Measurements from ENCODE around the gene RNF145.
"Not testable (repeated sequence)": the region's sequence is repeated elsewhere in the genome, so short reads cannot be mapped to it uniquely, and the experiment has no call there.

RNF145 gene

GRCh38 chr5:159171274-159171673 is 38.1 kb downstream of the RNF145 start:
- Histone ChIP-seq H3K4me3 (ENCODE audit: low read length) (no peak overlapping the region), H3K9ac (ENCODE audit: low read depth, low read length) (no peak overlapping the region), H3K36me3 (ENCODE audit: insufficient read depth, low read length) (peaks cover 23% of the 10 kb centered on the region), H3K9me3 (replicated peaks; ENCODE audit: low read length) (no peaks in the 10 kb centered on the region), H3K4me1 (ENCODE audit: control insufficient read depth, insufficient read depth, low read length) (no peaks in the 10 kb centered on the region), H3K27me3 (ENCODE audit: control insufficient read depth, insufficient read depth, low read length) (no peaks in the 10 kb centered on the region), H3K4me2 (ENCODE audit: low read length) (no peak overlapping the region)

GRCh38 chr5:159170021-159170420 is 39.3 kb downstream of the RNF145 start:
- Histone ChIP-seq H3K27me3 (ENCODE audit: control insufficient read depth, insufficient read depth, low read length) (no peaks in the 10 kb centered on the region), H3K9ac (ENCODE audit: low read depth, low read length) (no peak overlapping the region), H3K36me3 (ENCODE audit: insufficient read depth, low read length) (peaks cover 11% of the 10 kb centered on the region), H3K4me3 (ENCODE audit: low read length) (no peak overlapping the region), H3K4me1 (ENCODE audit: control insufficient read depth, insufficient read depth, low read length) (no peaks in the 10 kb centered on the region), H3K4me2 (ENCODE audit: low read length) (no peak overlapping the region), H3K9me3 (replicated peaks; ENCODE audit: low read length) (no peaks in the 10 kb centered on the region)

- H3K36me3 ChIP-seq (ENCODE audit: insufficient read depth, low read length) = peaks cover 4% of the 10 kb centered on the region
- H3K9ac ChIP-seq (ENCODE audit: low read depth, low read length) = no peak overlapping the region
- no peaks in the 10 kb centered on the region for H3K27me3 ChIP-seq (ENCODE audit: control insufficient read depth, insufficient read depth, low read length)
- no peaks in the 10 kb centered on the region for H3K9me3 ChIP-seq (replicated peaks; ENCODE audit: low read length)
- H3K4me3 ChIP-seq (ENCODE audit: low read length) = no peak overlapping the region
- peaks cover 21% of the 10 kb centered on the region for H3K4me1 ChIP-seq (ENCODE audit: control insufficient read depth, insufficient read depth, low read length)
- H3K4me2 ChIP-seq (ENCODE audit: low read length) = no peak overlapping the region
Measured at GRCh38 chr5:159166416-159166815, 42.9 kb downstream of the RNF145 start.

GRCh38 chr5:159163701-159164046 is 45.7 kb downstream of the RNF145 start:
- no peaks in the 10 kb centered on the region for H3K9me3 ChIP-seq (replicated peaks; ENCODE audit: low read length)
- peak overlapping the region; percentile 6 for H3K4me2 ChIP-seq (ENCODE audit: low read length)
- peaks cover 21% of the 10 kb centered on the region for H3K4me1 ChIP-seq (ENCODE audit: control insufficient read depth, insufficient read depth, low read length)
- peaks cover 28% of the 10 kb centered on the region for H3K36me3 ChIP-seq (ENCODE audit: insufficient read depth, low read length)
- H3K9ac ChIP-seq (ENCODE audit: low read depth, low read length) = peak overlapping the region; percentile 1
- no peak overlapping the region for H3K4me3 ChIP-seq (ENCODE audit: low read length)
- no peaks in the 10 kb centered on the region for H3K27me3 ChIP-seq (ENCODE audit: control insufficient read depth, insufficient read depth, low read length)

GRCh38 chr5:159163027-159163700 is 46.2 kb downstream of the RNF145 start:
- Histone ChIP-seq H3K9me3 (replicated peaks; ENCODE audit: low read length) (no peaks in the 10 kb centered on the region), H3K36me3 (ENCODE audit: insufficient read depth, low read length) (peaks cover 28% of the 10 kb centered on the region)

GRCh38 chr5:159161361-159162214 is 47.8 kb downstream of the RNF145 start:
- Histone ChIP-seq H3K36me3 (ENCODE audit: insufficient read depth, low read length) (peaks cover 25% of the 10 kb centered on the region), H3K9ac (ENCODE audit: low read depth, low read length) (no peak overlapping the region)

More at GRCh38 chr5:159163027-159163700, 46.2 kb downstream of the RNF145 start:
- Histone ChIP-seq H3K4me3 (ENCODE audit: low read length) (no peak overlapping the region), H3K4me1 (ENCODE audit: control insufficient read depth, insufficient read depth, low read length) (peaks cover 21% of the 10 kb centered on the region), H3K9ac (ENCODE audit: low read depth, low read length) (peak overlapping the region; percentile 1), H3K4me2 (ENCODE audit: low read length) (peak overlapping the region; percentile 7), H3K27me3 (ENCODE audit: control insufficient read depth, insufficient read depth, low read length) (no peaks in the 10 kb centered on the region)

GRCh38 chr5:159158553-159159091 is 50.7 kb downstream of the RNF145 start:
- peaks cover 17% of the 10 kb centered on the region for H3K4me1 ChIP-seq (ENCODE audit: control insufficient read depth, insufficient read depth, low read length)
- not testable (repeated sequence) for H3K4me3 ChIP-seq (ENCODE audit: low read length); H3K27me3 ChIP-seq (ENCODE audit: control insufficient read depth, insufficient read depth, low read length); H3K9me3 ChIP-seq (replicated peaks; ENCODE audit: low read length); H3K9ac ChIP-seq (ENCODE audit: low read depth, low read length); H3K4me2 ChIP-seq (ENCODE audit: low read length)
- peaks cover 37% of the 10 kb centered on the region for H3K36me3 ChIP-seq (ENCODE audit: insufficient read depth, low read length)

More at GRCh38 chr5:159161361-159162214, 47.8 kb downstream of the RNF145 start:
- no peaks in the 10 kb centered on the region for H3K27me3 ChIP-seq (ENCODE audit: control insufficient read depth, insufficient read depth, low read length)
- H3K4me2 ChIP-seq (ENCODE audit: low read length) = no peak overlapping the region
- H3K4me3 ChIP-seq (ENCODE audit: low read length) = no peak overlapping the region
- no peaks in the 10 kb centered on the region for H3K9me3 ChIP-seq (replicated peaks; ENCODE audit: low read length)
- peaks cover 21% of the 10 kb centered on the region for H3K4me1 ChIP-seq (ENCODE audit: control insufficient read depth, insufficient read depth, low read length)

GRCh38 chr5:159157552-159157951 is 51.8 kb downstream of the RNF145 start:
- Histone ChIP-seq H3K9ac (ENCODE audit: low read depth, low read length) (no peak overlapping the region), H3K27me3 (ENCODE audit: control insufficient read depth, insufficient read depth, low read length) (no peaks in the 10 kb centered on the region), H3K4me1 (ENCODE audit: control insufficient read depth, insufficient read depth, low read length) (peaks cover 6% of the 10 kb centered on the region), H3K9me3 (replicated peaks; ENCODE audit: low read length) (no peaks in the 10 kb centered on the region), H3K36me3 (ENCODE audit: insufficient read depth, low read length) (peaks cover 37% of the 10 kb centered on the region), H3K4me3 (ENCODE audit: low read length) (no peak overlapping the region), H3K4me2 (ENCODE audit: low read length) (no peak overlapping the region)

GRCh38 chr5:159156426-159157238 is 52.7 kb downstream of the RNF145 start:
- Histone ChIP-seq H3K36me3 (ENCODE audit: insufficient read depth, low read length) (peaks cover 37% of the 10 kb centered on the region), H3K9ac (ENCODE audit: low read depth, low read length) (no peak overlapping the region), H3K27me3 (ENCODE audit: control insufficient read depth, insufficient read depth, low read length) (no peaks in the 10 kb centered on the region)

GRCh38 chr5:159155960-159156359 is 53.4 kb downstream of the RNF145 start:
- no peak overlapping the region for H3K4me2 ChIP-seq (ENCODE audit: low read length)
- no peaks in the 10 kb centered on the region for H3K27me3 ChIP-seq (ENCODE audit: control insufficient read depth, insufficient read depth, low read length)
- H3K9me3 ChIP-seq (replicated peaks; ENCODE audit: low read length) = no peaks in the 10 kb centered on the region
- H3K36me3 ChIP-seq (ENCODE audit: insufficient read depth, low read length) = peaks cover 32% of the 10 kb centered on the region
- no peak overlapping the region for H3K4me3 ChIP-seq (ENCODE audit: low read length)
- H3K9ac ChIP-seq (ENCODE audit: low read depth, low read length) = no peak overlapping the region
- H3K4me1 ChIP-seq (ENCODE audit: control insufficient read depth, insufficient read depth, low read length) = no peaks in the 10 kb centered on the region

More at GRCh38 chr5:159156426-159157238, 52.7 kb downstream of the RNF145 start:
- H3K4me2 ChIP-seq (ENCODE audit: low read length) = no peak overlapping the region
- H3K4me1 ChIP-seq (ENCODE audit: control insufficient read depth, insufficient read depth, low read length) = peaks cover under 1% of the 10 kb centered on the region
- H3K4me3 ChIP-seq (ENCODE audit: low read length) = no peak overlapping the region
- H3K9me3 ChIP-seq (replicated peaks; ENCODE audit: low read length) = no peaks in the 10 kb centered on the region

GRCh38 chr5:159152876-159153275 is 56.5 kb downstream of the RNF145 start:
- Histone ChIP-seq H3K27me3 (ENCODE audit: control insufficient read depth, insufficient read depth, low read length) (no peaks in the 10 kb centered on the region), H3K4me3 (ENCODE audit: low read length) (no peak overlapping the region), H3K4me1 (ENCODE audit: control insufficient read depth, insufficient read depth, low read length) (peaks cover 5% of the 10 kb centered on the region), H3K36me3 (ENCODE audit: insufficient read depth, low read length) (peaks cover 12% of the 10 kb centered on the region), H3K9me3 (replicated peaks; ENCODE audit: low read length) (no peaks in the 10 kb centered on the region), H3K4me2 (ENCODE audit: low read length) (no peak overlapping the region), H3K9ac (ENCODE audit: low read depth, low read length) (no peak overlapping the region)

All from skeletal muscle satellite cell (primary cell).